ENCODE measurements around the gene HEXD.

GRCh38 chr17:82416771-82417170 lies 1.4 kb upstream of the HEXD start:
- TF ChIP-seq CTCF (IDR thresholded peaks at IDR 0.05) (peak in 2 of 12 donors; percentile 6 to 18), POLR2A (IDR thresholded peaks at IDR 0.05) (no peak)
